HL-60 (cell line): ENCODE data around the gene PTGER2.

ENCODE experiments used
- DNase-seq, 2 experiments: peaks; one replicate each; pipeline ENCODE4 v3.0.0-alpha.2; 2010 to 2020; ENCODE audit warnings: low read depth in 1 of 2, low spot score in 1 of 2
- H3K27ac ChIP-seq: fragments of 250-450 bp; sonication (Bioruptor Pico); replicated peaks from 2 replicates; pipeline ENCODE4 v1.5.1; 2020; ENCODE audit warnings: mild to moderate bottlenecking, moderate library complexity
- H3K27me3 ChIP-seq: fragments of 250-450 bp; sonication (Bioruptor Pico); 2 replicates; pipeline ENCODE4 v1.5.1; 2021; ENCODE audit warnings: mild to moderate bottlenecking, moderate library complexity; ENCODE audit not compliant: insufficient read depth, poor library complexity, severe bottlenecking
- H3K4me3 ChIP-seq: replicated peaks from 2 replicates; pipeline ENCODE4 v1.5.1; 2011; ENCODE audit warnings: mild to moderate bottlenecking, control low read depth, low read length; ENCODE audit not compliant: insufficient read depth
- CTCF ChIP-seq: IDR thresholded peaks from one replicate; pipeline ENCODE4 v1.5.1; 2011; ENCODE audit warnings: low read length, control low read depth, inconsistent platforms; ENCODE audit not compliant: insufficient read depth
- GABPA ChIP-seq: IDR thresholded peaks from 2 replicates; pipeline ENCODE4 v1.6.1; 2012; ENCODE audit warnings: low read depth
- POLR2AphosphoS5 ChIP-seq: IDR thresholded peaks from 2 replicates; pipeline ENCODE4 v1.6.1; 2012; ENCODE audit warnings: low read depth
- REST ChIP-seq: IDR thresholded peaks from 2 replicates; pipeline ENCODE4 v1.6.1; 2012; ENCODE audit warnings: low read depth; ENCODE audit not compliant: insufficient replicate concordance
- SPI1 ChIP-seq: IDR thresholded peaks from 2 replicates; pipeline ENCODE4 v1.6.1; 2012; ENCODE audit warnings: low read depth, mild to moderate bottlenecking, borderline replicate concordance

Gene PTGER2

GRCh38 chr14:52327374-52328226, 13.5 kb downstream of the PTGER2 start:
- TF ChIP-seq CTCF (no peak), REST (no peak), POLR2AphosphoS5 (no peak), GABPA (no peak), SPI1 (no peak)
- H3K4me3 ChIP-seq = no peak overlapping the region
- H3K27ac ChIP-seq = no peak overlapping the region
- no peaks in the 10 kb centered on the region for H3K27me3 ChIP-seq
- no peak for DNase-seq

- Histone ChIP-seq H3K4me3 (no peak overlapping the region), H3K27ac (no peak overlapping the region), H3K27me3 (no peaks in the 10 kb centered on the region)
- no peak for TF ChIP-seq REST
- no peak for DNase-seq
These were observed 14.2 kb downstream of the PTGER2 start for GRCh38 chr14:52328276-52328675.

GRCh38 chr14:52329678-52330369, 15.7 kb downstream of the PTGER2 start:
- Histone ChIP-seq H3K4me3 (no peak overlapping the region), H3K27me3 (no peaks in the 10 kb centered on the region), H3K27ac (no peak overlapping the region)
- no peak for TF ChIP-seq REST
- no peak for TF ChIP-seq POLR2AphosphoS5
- no peak for TF ChIP-seq GABPA
- TF ChIP-seq SPI1 = no peak
- TF ChIP-seq CTCF = no peak
- DNase-seq = no peak
